IMR-90 (cell line): ENCODE measurements around the gene VIPR2. TPM values are rescaled to one million over a fixed set of nuclear protein-coding genes. Genes with fewer than 3 reads are reported as not detected.

ENCODE experiments used
- ATAC-seq: fragments of 200-7000 bp; cut with Tn5 transposase; 2 replicates; pipeline ENCODE4 v1.9.1; 2020; ENCODE audit warnings: low read depth, mild to moderate bottlenecking, moderate library complexity
- BruUV-seq: library from RNA; stranded (reverse); fragments of 400-500 nt; replicated peaks from 2 replicates; lab custom pipeline; 2021; lab: Mats Ljungman, UMichigan
- CTCF ChIA-PET: fragments of 300-600 bp; formaldehyde crosslinking; extraction: SDS; loops from one replicate; lab custom pipeline; 2021; ENCODE audit warnings: antibody characterized with exemption; lab: Yijun Ruan, JAX
- POLR2A ChIA-PET: fragments of 300-600 bp; sonication (Branson Sonifier 250); formaldehyde crosslinking; loops from one replicate; lab custom pipeline; 2022; ENCODE audit warnings: antibody characterized with exemption; ENCODE audit not compliant: unreplicated experiment; lab: Charles Lee
- DNase-seq: peaks from one replicate; pipeline ENCODE4 v3.0.0; 2013
- H2AFZ ChIP-seq: replicated peaks from 2 replicates; pipeline ENCODE3; 2013; ENCODE audit warnings: low read length, mild to moderate bottlenecking; ENCODE audit not compliant: poor library complexity
- H2AK5ac ChIP-seq: 2 replicates; pipeline ENCODE4 v1.6.1; 2013; ENCODE audit warnings: low read depth, low read length, inconsistent platforms
- H2AK9ac ChIP-seq: replicated peaks from 2 replicates; pipeline ENCODE3; 2013; ENCODE audit warnings: mild to moderate bottlenecking, low read depth, low read length, moderate library complexity; ENCODE audit not compliant: poor library complexity
- H2BK120ac ChIP-seq: 2 replicates; pipeline ENCODE4 v1.6.1; 2013; ENCODE audit warnings: low read depth, low read length, inconsistent platforms
- H2BK15ac ChIP-seq: 3 replicates; pipeline ENCODE4 v1.6.1; 2013; ENCODE audit warnings: low read depth, low read length, inconsistent platforms
- H2BK20ac ChIP-seq: 2 replicates; pipeline ENCODE4 v1.6.1; 2013; ENCODE audit warnings: low read depth, mild to moderate bottlenecking, inconsistent platforms, low read length, moderate library complexity
- H2BK5ac ChIP-seq: 2 replicates; pipeline ENCODE4 v1.6.1; 2013; ENCODE audit warnings: mild to moderate bottlenecking, low read depth, low read length, inconsistent platforms; ENCODE audit not compliant: poor library complexity, severe bottlenecking
- H3K14ac ChIP-seq: replicated peaks from 2 replicates; pipeline ENCODE4 v1.6.1; 2013; ENCODE audit warnings: low read depth, low read length, inconsistent platforms
- H3K18ac ChIP-seq: 2 replicates; pipeline ENCODE4 v1.6.1; 2013; ENCODE audit warnings: low read depth, low read length, control low read depth
- H3K23ac ChIP-seq: 2 replicates; pipeline ENCODE4 v1.6.1; 2013; ENCODE audit warnings: low read depth, low read length, inconsistent platforms
- H3K27ac ChIP-seq: 2 replicates; pipeline ENCODE4 v1.5.1; 2013; ENCODE audit warnings: mild to moderate bottlenecking, control low read depth, low read length; ENCODE audit not compliant: insufficient read depth
- H3K27me3 ChIP-seq: 2 replicates; pipeline ENCODE4 v1.6.1; 2013; ENCODE audit warnings: low read length; ENCODE audit not compliant: control insufficient read depth, insufficient read depth
- H3K36me3 ChIP-seq: 2 replicates; pipeline ENCODE4 v1.6.1; 2013; ENCODE audit warnings: low read length, mixed read lengths; ENCODE audit not compliant: control insufficient read depth, insufficient read depth
- H3K4ac ChIP-seq: 2 replicates; pipeline ENCODE4 v1.6.1; 2013; ENCODE audit warnings: low read depth, low read length, inconsistent platforms
- H3K4me1 ChIP-seq: 2 replicates; pipeline ENCODE4 v1.6.1; 2013; ENCODE audit warnings: low read length, mixed read lengths; ENCODE audit not compliant: control insufficient read depth, insufficient read depth
- H3K4me2 ChIP-seq: 2 replicates; pipeline ENCODE4 v1.6.1; 2013; ENCODE audit warnings: low read depth, mild to moderate bottlenecking, control low read depth, low read length, moderate library complexity
- H3K4me3 ChIP-seq: 2 replicates; pipeline ENCODE4 v1.5.1; 2013; ENCODE audit warnings: low read depth, mild to moderate bottlenecking, control low read depth, low read length, moderate library complexity; ENCODE audit not compliant: insufficient read depth
- H3K56ac ChIP-seq: 2 replicates; pipeline ENCODE4 v1.6.1; 2013; ENCODE audit warnings: low read length, inconsistent platforms; ENCODE audit not compliant: insufficient read depth; ENCODE audit errors: extremely low read depth
- H3K79me1 ChIP-seq, 2 experiments: 2 replicates each; pipeline ENCODE4 v1.6.1; 2013; ENCODE audit warnings: low read length in 2 of 2, inconsistent platforms in 1 of 2, low read depth in 1 of 2
- H3K9ac ChIP-seq: 2 replicates; pipeline ENCODE4 v1.6.1; 2013; ENCODE audit warnings: low read depth, low read length, control low read depth
- H3K9me1 ChIP-seq: 2 replicates; pipeline ENCODE4 v1.6.1; 2013; ENCODE audit warnings: low read length, inconsistent platforms; ENCODE audit not compliant: insufficient read depth
- H3K9me3 ChIP-seq: 2 replicates; pipeline ENCODE4 v1.6.1; 2013; ENCODE audit warnings: low read length; ENCODE audit not compliant: control insufficient read depth, insufficient read depth
- H4K20me1 ChIP-seq: 2 replicates; pipeline ENCODE4 v1.6.1; 2013; ENCODE audit warnings: low read length, inconsistent platforms; ENCODE audit not compliant: insufficient read depth
- H4K5ac ChIP-seq: 2 replicates; pipeline ENCODE4 v1.6.1; 2013; ENCODE audit warnings: mild to moderate bottlenecking, low read depth, low read length, control low read depth
- H4K8ac ChIP-seq, 2 experiments: 2 replicates each; pipeline ENCODE4 v1.6.1; 2013; ENCODE audit warnings: low read depth in 2 of 2, low read length in 2 of 2, control low read depth in 1 of 2, inconsistent platforms in 1 of 2
- H4K91ac ChIP-seq: 2 replicates; pipeline ENCODE4 v1.6.1; 2013; ENCODE audit warnings: low read depth, low read length, inconsistent platforms; ENCODE audit not compliant: insufficient read depth
- BHLHE40 ChIP-seq: fragments of 150-350 bp; IDR thresholded peaks from 2 replicates; pipeline ENCODE4 v1.6.1; 2016; ENCODE audit warnings: mild to moderate bottlenecking, low read depth, low read length
- CEBPB ChIP-seq: IDR thresholded peaks from 2 replicates; pipeline ENCODE4 v1.6.1; 2012; ENCODE audit warnings: low read depth, low read length, improper control_type of control experiment
- CHD1 ChIP-seq: IDR thresholded peaks from 2 replicates; pipeline ENCODE4 v1.6.1; 2012; ENCODE audit warnings: low read depth, low read length, improper control_type of control experiment
- FOS ChIP-seq: fragments of 150-350 bp; IDR thresholded peaks from 2 replicates; pipeline ENCODE4 v1.6.1; 2016; ENCODE audit warnings: low read depth, low read length
- MAFK ChIP-seq: IDR thresholded peaks from 2 replicates; pipeline ENCODE4 v1.6.1; 2012; ENCODE audit warnings: low read depth, low read length, improper control_type of control experiment
- MAZ ChIP-seq: IDR thresholded peaks from 2 replicates; pipeline ENCODE4 v1.6.1; 2012; ENCODE audit warnings: low read depth, mild to moderate bottlenecking, low read length, improper control_type of control experiment, moderate library complexity, borderline replicate concordance
- MXI1 ChIP-seq: IDR thresholded peaks from 2 replicates; pipeline ENCODE4 v1.6.1; 2012; ENCODE audit warnings: low read depth, mild to moderate bottlenecking, low read length, moderate library complexity, borderline replicate concordance
- NFE2L2 ChIP-seq: fragments of 150-350 bp; IDR thresholded peaks from 2 replicates; pipeline ENCODE4 v1.6.1; 2016; ENCODE audit warnings: low read depth, mild to moderate bottlenecking, low read length
- POLR2A ChIP-seq: IDR thresholded peaks from 2 replicates; pipeline ENCODE4 v1.6.1; 2012; ENCODE audit warnings: mild to moderate bottlenecking, low read depth, low read length
- RAD21 ChIP-seq: IDR thresholded peaks from 2 replicates; pipeline ENCODE4 v1.6.1; 2012; ENCODE audit warnings: low read length, improper control_type of control experiment
- RCOR1 ChIP-seq: IDR thresholded peaks from 2 replicates; pipeline ENCODE4 v1.6.1; 2012; ENCODE audit warnings: mild to moderate bottlenecking, low read length, improper control_type of control experiment; ENCODE audit not compliant: insufficient replicate concordance
- RFX5 ChIP-seq: IDR thresholded peaks from 2 replicates; pipeline ENCODE4 v1.8.0; 2012; ENCODE audit warnings: low read depth, mild to moderate bottlenecking, low read length, moderate library complexity
- SMC3 ChIP-seq: fragments of 150-350 bp; IDR thresholded peaks from 2 replicates; pipeline ENCODE4 v1.6.1; 2016; ENCODE audit warnings: low read depth, mild to moderate bottlenecking, antibody characterized with exemption, low read length, moderate library complexity
- WGBS, 2 experiments: methylation state at CpG; one replicate each; pipeline versions ENCODE4 v1.1.5 to v1.1.7; 2013; ENCODE audit warnings: missing lambda C conversion rate in 2 of 2; ENCODE audit not compliant: insufficient read length in 1 of 2; ENCODE audit errors: extremely low coverage in 2 of 2; 5-methylcytosine and 5-hydroxymethylcytosine counted together
- dilution Hi-C: fragments of 300-500 bp; cut with HindIII; formaldehyde crosslinking; loops from one replicate; pipeline ENCODE4 v1.14.3; 2018; ENCODE audit warnings: low sequenced_read_pairs; ENCODE audit not compliant: unreplicated experiment
- in situ Hi-C: fragments of 300-500 bp; cut with MboI; formaldehyde crosslinking; loops from 3 replicates; pipeline ENCODE4 v1.14.3; 2019; ENCODE audit warnings: low sequenced_read_pairs, inconsistent platforms, mixed read lengths
- intact Hi-C: fragments of 100-400 bp; cut with micrococcal nuclease; formaldehyde crosslinking; loops from 2 replicates; pipeline ENCODE4 v1.10.0; 2022
- polyA plus RNA-seq, 3 experiments: library from polyadenylated mRNA; depleted of rRNA; stranded (reverse); fragments of >200 nt; gene quantifications; 2 replicates each; pipeline ENCODE4 v1.2.3, GENCODE V29; 2012; ENCODE audit warnings: low replicate concordance in 1 of 3
- total RNA-seq: library from RNA; depleted of rRNA; stranded (reverse); fragments of >200 nt; gene quantifications from 2 replicates; pipeline ENCODE4 v1.2.3, GENCODE V29; 2012
- TF ChIP-seq, protein P1 (sequence below): fragments of 150-350 bp; IDR thresholded peaks from 2 replicates; pipeline ENCODE4 v1.6.1; 2017; ENCODE audit warnings: mild to moderate bottlenecking, antibody characterized with exemption, low read length, low read depth
- TF ChIP-seq, protein P2 (sequence below): conservative IDR thresholded peaks from 2 replicates; pipeline ENCODE4 v1.5.1; 2012; ENCODE audit warnings: mild to moderate bottlenecking, low read depth, low read length, improper control_type of control experiment
- TF ChIP-seq, protein P3 (sequence below): fragments of 150-350 bp; IDR thresholded peaks from 2 replicates; pipeline ENCODE4 v1.6.1; 2016; ENCODE audit warnings: low read depth, mild to moderate bottlenecking, low read length, moderate library complexity, borderline replicate concordance

VIPR2 gene
- total and polyA plus RNA-seq, 2 of the 4 experiments (the other 2 are of a cell fraction) = not detected

DNA sequence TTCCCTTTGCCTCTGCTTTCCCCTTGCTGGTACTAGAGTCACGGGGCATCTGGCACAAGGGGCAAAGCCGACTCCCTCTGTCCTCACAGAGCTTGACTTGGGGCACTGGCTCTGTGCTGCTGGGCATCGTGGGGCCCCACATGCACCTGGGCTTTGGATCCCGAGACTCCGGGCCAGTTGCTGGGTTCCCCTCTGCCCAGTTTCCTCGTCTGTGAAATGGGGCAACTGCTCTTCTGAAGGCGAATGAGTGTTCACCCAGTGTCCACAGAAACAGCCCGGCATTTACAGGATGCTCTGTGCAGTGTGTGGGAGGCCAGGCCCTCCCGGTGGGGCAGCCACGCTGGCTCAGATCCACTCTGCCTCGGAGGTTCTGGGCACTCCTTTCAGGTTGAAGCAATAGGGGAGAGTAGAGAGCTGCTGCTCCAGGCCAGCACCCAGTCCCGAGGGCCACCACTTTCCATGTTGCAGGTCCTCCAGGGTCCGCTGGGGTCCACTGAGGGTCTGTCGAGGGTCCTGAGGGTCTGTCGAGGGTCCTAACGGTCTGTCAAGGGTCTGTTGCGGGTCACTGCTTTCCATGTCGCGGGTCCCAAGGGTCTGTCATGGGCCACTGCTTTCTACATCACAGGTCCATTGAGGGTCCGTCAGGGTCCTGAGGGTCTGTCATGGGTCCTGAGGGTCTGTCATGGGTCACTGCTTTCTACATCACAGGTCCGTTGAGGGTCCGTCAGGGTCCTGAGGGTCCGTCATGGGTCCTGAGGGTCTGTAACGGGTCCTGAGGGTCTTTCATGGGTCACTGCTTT, 103.6 kb downstream of the VIPR2 start:
- TF ChIP-seq MAFK (no peak), RCOR1 (no peak), MAZ (no peak), NFE2L2 (no peak), MXI1 (no peak), BHLHE40 (no peak), FOS (no peak), CHD1 (no peak), CEBPB (no peak), SMC3 (no peak), POLR2A (no peak), RAD21 (no peak), RFX5 (no peak)
- TF ChIP-seq, protein P1, sequence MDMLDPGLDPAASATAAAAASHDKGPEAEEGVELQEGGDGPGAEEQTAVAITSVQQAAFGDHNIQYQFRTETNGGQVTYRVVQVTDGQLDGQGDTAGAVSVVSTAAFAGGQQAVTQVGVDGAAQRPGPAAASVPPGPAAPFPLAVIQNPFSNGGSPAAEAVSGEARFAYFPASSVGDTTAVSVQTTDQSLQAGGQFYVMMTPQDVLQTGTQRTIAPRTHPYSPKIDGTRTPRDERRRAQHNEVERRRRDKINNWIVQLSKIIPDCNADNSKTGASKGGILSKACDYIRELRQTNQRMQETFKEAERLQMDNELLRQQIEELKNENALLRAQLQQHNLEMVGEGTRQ = no peak
- TF ChIP-seq, protein P2, sequence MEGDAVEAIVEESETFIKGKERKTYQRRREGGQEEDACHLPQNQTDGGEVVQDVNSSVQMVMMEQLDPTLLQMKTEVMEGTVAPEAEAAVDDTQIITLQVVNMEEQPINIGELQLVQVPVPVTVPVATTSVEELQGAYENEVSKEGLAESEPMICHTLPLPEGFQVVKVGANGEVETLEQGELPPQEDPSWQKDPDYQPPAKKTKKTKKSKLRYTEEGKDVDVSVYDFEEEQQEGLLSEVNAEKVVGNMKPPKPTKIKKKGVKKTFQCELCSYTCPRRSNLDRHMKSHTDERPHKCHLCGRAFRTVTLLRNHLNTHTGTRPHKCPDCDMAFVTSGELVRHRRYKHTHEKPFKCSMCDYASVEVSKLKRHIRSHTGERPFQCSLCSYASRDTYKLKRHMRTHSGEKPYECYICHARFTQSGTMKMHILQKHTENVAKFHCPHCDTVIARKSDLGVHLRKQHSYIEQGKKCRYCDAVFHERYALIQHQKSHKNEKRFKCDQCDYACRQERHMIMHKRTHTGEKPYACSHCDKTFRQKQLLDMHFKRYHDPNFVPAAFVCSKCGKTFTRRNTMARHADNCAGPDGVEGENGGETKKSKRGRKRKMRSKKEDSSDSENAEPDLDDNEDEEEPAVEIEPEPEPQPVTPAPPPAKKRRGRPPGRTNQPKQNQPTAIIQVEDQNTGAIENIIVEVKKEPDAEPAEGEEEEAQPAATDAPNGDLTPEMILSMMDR = no peak
- TF ChIP-seq, protein P3, sequence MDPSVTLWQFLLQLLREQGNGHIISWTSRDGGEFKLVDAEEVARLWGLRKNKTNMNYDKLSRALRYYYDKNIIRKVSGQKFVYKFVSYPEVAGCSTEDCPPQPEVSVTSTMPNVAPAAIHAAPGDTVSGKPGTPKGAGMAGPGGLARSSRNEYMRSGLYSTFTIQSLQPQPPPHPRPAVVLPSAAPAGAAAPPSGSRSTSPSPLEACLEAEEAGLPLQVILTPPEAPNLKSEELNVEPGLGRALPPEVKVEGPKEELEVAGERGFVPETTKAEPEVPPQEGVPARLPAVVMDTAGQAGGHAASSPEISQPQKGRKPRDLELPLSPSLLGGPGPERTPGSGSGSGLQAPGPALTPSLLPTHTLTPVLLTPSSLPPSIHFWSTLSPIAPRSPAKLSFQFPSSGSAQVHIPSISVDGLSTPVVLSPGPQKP = no peak
- no peak overlapping the region for H2BK120ac ChIP-seq
- in situ Hi-C loops = no loop called here
- no peaks in the 10 kb centered on the region for H4K20me1 ChIP-seq
- DNase-seq (no peak), ATAC-seq (no peak)
- no peak overlapping the region for H2BK15ac ChIP-seq
- no peak overlapping the region for H3K4me3 ChIP-seq
- H4K5ac ChIP-seq = no peak overlapping the region
- H3K27ac ChIP-seq = no peak overlapping the region
- H3K4me1 ChIP-seq = no peaks in the 10 kb centered on the region
- H4K8ac ChIP-seq = no peak overlapping the region
- H2AK5ac ChIP-seq = no peak overlapping the region
- no peaks in the 10 kb centered on the region for H3K79me1 ChIP-seq
- dilution Hi-C loops = no loop called here
- no peak overlapping the region for H2AFZ ChIP-seq
- no peaks in the 10 kb centered on the region for H3K9me1 ChIP-seq
- no peak overlapping the region for H3K56ac ChIP-seq
- no peak overlapping the region for H2BK20ac ChIP-seq
- H3K4me2 ChIP-seq = no peak overlapping the region
- 60% methylated on average over 8 of the region's 24 CpGs; no CpG with 5 or more reads in 1 of the 2 experiments for WGBS, 2 experiments
- ChIA-PET POLR2A (no interaction called here), CTCF (no interaction called here)
- peaks cover 31% of the 10 kb centered on the region for H3K9me3 ChIP-seq
- H3K9ac ChIP-seq = no peak overlapping the region
- no peak overlapping the region for H3K14ac ChIP-seq
- H3K18ac ChIP-seq = no peak overlapping the region
- H2AK9ac ChIP-seq = no peak overlapping the region
- H4K91ac ChIP-seq = no peak overlapping the region
- BruUV-seq = no TSS peak
- no peaks in the 10 kb centered on the region for H3K36me3 ChIP-seq
- H3K27me3 ChIP-seq = no peaks in the 10 kb centered on the region
- no peak overlapping the region for H3K4ac ChIP-seq
- no peak overlapping the region for H2BK5ac ChIP-seq
- intact Hi-C loops = no loop called here
- no peak overlapping the region for H3K23ac ChIP-seq
